Renal cortical epithelial cell (primary cell): ENCODE data around the gene INPP5A. TPM values are rescaled to one million over a fixed set of nuclear protein-coding genes. Genes with fewer than 3 reads are reported as not detected.
"Not testable (repeated sequence)": the region's sequence is repeated elsewhere in the genome, so short reads cannot be mapped to it uniquely, and the experiment has no call there.

Experiments
- DNase-seq: peaks from one replicate; pipeline ENCODE4 v3.0.0-alpha.2; 2011; ENCODE audit warnings: low read depth
- total RNA-seq: library from RNA; depleted of rRNA; stranded (reverse); fragments of >200 nt; gene quantifications from 2 replicates; pipeline ENCODE4 v1.2.3, GENCODE V29; 2014

The INPP5A gene
- total RNA-seq, 1 donor from 2014 or later, result 30.7 TPM

DNA sequence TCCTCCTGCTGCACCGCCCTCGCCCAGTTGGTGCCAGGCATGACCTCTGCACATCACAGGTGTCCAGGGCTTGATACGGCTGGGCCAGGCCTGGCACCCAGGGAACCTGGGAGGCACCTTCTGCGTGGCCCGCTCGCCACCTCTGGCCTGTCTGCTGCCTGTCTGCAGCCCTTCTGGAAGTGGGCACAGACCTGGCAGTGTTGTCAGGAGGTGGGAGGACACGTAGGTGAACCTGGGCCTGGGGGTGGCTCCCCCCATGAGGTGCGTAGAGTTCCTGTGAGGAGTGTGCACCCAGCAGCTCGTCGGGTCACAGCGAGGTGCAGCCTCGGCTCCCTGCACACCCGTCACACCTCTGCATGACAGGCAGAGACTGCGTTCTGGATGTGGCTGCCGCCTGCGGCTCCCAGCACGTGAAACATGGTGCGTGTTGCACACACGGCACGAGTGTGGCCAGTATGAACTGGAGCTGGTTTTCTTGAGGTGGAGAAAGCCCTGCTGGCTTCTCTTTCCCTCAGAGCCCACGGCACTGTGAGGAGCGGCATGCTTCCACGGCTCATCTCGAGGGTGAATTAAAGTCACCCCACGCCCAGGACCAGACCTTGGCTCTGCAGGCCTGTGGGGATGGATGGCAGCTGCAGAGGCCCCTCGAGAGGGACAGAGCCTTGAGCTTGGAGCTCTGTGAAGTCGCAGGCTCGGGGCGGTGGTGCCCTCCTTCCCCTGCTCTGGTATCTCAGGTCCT lies 24.8 kb downstream of the INPP5A start:
- no peak for DNase-seq

DNA sequence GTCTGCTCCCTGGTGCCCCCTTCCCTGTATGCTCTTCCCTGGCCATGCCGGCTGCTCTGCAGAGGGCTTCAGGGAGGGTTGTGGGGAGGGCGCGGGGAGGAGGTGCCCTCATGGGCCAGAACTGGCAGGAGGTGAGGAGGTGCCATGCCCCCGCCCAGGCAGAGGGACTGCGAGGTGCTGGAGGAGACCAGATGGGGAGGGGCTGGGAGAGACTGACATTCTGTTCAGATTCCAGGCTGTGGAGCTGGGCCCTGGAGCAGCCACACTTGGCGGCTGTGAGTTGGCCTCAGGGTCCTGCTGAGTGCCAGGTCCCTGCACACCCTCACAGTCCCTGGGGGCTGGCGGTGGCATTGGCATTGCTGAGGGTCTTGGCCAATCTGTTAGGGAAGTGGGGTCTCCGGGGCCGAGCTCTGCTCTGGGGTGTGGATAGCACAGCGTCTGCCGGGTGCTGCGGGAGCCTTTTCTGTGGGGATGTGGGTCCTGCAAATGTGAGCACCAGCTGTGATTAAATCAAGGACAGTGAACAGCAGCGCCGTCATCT lies 25.4 kb downstream of the INPP5A start:
- no peak for DNase-seq

DNA sequence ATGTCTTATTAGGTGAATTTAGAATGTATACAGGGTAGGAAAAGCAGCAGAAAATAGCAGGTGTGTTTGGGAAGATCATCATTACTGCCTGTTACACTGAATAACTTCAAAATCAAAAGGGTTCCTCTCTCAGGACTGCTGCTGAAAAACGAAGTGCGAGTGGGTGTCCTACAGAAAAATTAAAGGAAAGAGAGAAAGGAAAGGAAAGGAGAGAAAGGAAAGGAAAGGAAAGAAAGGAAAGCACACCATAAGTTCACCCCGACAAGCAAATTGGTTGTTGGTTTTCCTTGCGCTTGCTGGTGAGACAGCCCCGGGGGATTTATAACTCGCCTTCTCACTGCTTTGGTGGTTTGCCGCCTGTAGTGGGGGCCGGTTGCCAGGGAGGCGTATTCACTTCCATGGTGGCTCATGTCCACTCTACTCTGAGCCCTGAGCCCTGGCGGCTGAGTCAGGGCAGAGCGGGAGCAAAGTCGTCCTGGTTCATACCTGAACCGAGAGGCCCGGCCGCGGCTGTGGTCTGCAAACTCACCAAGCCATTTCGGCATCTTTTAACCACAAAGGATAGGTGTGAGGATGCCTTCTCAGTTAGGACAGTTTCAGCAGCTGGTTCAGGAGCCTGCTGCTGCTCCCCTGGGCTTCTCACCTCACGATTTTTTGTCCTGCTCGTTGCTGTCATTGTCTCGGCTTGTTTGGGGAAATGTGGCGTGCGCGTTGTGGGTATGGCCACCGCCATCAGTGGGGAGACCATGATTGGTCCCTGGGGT lies 26.1 kb downstream of the INPP5A start:
- no peak for DNase-seq

DNA sequence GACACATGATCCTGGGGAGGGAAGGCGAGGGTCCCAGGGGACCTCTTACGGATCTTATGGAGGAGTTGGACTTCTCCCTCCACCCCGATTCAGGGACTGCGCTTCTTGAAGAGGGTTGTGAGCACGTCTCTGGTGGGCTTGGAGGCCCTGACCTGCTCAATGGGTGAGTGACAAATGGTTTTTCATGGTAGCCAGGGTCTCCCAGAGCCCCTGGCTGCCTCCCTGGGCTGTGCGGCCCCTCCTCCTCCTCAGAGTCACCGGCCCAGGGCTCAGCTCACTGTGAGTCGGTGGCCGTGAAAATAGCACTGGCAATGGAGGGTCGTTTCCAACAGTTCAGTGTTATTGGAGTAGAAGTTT lies 26.6 kb downstream of the INPP5A start:
- DNase-seq, result no peak

DNA sequence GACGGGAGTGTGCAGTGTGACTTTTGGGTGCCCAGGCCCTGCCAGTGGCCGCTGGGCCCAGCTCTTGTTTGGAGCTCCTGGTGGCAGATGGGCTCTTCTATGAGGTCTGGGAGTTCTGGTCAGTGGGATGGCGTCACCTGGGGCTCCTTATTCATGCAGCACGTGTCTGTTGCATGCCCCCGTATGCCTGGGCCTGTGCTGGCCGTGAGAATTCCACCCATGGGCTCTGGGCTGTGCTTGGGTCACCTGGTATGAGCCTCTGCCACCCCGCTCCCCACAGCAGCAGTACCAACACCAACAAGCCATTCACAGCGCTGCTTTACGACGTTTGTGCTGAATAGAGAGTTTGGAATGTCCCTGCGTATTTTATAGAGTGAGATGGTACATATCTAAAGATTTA lies 27.1 kb downstream of the INPP5A start:
- DNase-seq, result no peak

DNA sequence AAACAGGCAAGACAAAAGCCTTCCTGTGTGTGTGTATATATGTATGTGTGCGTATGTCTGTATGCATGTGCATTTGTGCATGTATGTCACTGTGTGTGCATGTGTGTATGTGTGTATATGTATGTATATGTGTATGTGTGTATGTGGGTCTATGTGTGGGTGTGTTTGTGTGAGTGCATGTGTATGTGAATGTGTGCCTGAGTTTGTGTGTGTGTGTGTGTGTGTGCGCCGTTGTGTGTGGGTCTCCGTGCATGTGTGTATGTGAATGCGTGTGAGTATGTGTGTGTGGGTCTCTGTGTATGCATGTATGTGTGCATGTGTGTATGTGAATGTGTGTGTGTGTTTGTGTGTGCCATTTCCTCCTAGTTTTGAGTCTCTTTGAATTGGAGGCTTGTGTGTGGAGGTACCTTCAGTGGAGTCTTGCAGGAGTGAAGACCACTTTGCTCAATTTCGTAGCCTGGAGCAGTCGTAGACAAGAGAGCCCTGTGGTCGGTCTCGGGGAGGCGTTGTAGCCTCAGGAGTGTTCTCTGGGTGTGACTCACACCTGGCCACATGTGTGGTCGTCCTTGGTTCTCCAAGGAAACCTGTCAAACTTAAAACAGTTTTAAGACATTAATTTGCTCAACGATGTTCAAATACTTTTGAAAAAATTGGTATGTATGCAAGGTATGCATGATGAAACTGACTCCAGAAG lies 28.1 kb downstream of the INPP5A start:
- no peak for DNase-seq

DNA sequence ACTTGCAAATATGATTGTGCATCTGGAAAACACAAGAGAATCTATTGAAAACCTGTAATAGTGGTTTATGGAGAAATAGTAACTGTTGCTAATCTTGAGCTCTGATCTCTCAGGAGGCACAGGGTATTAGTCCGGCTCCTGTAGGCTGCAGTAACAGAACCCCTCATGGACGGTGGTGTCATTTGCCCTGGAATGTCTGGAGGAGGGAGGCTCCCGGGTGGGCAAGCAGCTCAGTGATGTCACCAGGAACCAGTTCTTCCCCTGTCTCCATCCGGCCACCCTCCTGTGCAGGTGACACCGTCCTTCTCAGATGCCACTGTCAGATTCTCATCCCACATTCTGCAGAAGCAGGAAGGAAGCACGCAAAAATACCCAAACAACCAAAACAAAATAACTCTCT lies 29.3 kb downstream of the INPP5A start:
- DNase-seq, result no peak

DNA sequence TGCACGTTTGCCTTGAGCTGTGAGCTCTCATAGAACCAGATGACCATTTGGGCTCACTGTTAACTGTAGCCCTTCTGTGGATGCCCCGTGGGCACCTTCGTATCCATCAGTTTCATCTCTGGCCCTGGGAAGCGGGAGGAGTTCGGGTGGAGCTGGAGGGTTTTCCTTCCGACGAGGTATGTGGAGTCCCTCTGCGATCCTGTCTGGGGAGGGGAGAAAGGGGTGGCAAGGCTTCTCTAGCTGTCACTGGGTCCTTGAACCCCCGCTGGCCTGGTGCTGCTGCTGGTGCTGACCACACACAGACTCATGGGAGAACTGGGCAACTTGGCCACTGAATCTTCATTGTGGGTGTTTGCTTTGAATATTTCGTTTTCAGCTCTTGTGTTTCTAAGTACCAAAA lies 32.7 kb downstream of the INPP5A start:
- no peak for DNase-seq

DNA sequence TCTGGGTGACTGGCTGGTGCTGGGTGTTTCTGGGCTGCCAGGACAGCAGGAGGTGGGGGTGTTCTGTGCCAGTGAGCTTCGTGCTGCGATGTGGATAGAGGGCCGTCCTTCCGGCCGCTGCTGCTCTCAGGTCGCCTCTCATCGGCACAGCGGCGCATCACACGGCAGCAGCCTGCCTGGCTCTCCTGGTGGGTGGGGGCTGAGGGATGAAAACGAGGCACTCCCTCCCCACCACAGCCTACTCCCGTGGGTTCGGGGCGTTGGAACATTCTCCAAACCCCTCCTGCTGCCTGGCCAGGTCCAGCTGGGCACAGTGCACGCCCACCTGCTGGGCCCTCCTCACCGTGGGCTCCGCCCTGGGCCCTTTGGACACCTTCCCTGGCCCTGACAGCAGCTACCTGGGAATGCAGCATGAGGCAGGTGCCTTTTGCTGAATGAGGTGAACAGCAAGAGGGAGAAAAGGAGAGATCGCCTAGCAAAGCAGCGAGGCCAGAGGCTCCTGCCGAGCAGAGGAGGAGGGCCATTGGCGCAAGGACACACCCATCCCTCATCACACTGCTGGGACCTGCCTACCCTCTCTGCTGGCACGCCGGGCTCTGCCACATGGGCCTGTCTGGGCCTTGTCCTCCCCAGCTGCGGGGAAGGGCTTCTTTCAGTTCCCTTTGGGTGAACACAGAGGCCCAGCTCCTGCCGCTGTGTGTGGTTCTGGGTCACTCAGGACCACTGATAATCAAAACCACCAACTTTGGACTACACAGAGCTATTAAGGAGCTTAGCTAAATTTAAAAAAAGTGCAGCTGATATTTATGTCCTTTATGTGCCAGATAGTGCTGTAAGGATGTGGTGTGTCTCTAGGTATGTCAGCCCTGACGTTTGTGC lies 33.4 kb downstream of the INPP5A start:
- DNase-seq, result no peak

DNA sequence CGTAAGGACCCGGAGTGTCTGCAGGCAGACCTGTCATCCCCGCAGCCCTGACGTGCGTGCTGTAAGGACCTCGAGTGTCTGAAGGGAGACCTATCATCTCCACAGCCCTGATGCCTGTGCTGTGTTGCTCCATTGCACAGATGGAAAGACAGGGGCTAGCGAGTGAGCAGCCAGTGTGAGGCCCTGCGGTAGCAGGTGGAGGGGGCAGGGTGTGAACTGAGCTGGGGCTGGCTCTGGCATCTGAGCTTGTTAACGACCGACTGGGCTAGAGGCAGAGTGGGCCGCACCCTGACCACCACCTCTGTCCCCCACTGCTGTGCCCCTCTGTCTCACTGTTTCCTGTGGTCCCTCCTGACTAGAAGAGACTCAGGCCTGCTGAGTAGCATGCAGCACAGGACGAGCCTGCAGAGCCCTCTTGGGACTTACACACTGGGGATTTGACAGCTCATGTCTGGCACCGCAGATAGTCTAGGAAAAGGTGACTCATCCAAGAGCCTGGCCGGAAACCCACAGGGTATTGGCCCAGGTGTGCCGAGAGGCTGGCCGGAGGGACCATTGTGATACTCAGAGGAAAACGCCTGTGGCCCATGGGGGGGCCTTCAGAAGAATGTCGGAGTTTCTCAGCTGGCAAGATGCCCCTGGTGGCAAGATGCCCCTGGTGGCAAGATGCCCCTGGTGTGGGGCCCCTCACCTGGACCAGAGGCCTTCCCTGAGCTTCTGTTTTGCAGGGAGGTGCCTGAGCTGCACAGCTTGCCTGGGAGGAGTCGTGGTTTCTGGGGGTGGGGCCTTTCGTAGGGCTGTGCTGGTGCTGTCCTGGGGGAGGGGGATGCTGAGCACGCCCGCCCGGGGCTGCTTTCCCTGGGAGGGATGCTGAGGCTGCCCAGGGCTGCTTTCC lies 34.3 kb downstream of the INPP5A start:
- DNase-seq, result peak; percentile 89

DNA sequence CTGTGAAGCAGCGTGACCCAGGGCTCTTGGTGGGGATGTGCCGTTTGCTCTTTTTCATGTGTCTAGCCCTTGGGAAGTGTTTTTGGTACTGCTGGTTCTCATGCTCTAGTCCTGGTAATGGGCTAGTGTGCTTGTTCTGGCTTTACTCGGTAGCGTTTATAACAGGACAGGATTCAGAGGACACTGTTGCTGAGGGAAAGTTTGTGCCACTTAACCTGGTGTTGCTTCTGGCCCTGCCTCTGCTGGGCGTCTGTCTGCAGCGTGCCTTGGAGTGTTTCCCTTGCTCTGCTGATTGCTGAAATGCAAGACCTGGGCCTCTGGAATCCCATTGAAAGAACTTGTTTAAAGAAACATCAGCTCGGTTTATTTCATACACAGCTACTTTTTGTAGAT lies 35.0 kb downstream of the INPP5A start:
- peak; percentile 41 for DNase-seq

DNA sequence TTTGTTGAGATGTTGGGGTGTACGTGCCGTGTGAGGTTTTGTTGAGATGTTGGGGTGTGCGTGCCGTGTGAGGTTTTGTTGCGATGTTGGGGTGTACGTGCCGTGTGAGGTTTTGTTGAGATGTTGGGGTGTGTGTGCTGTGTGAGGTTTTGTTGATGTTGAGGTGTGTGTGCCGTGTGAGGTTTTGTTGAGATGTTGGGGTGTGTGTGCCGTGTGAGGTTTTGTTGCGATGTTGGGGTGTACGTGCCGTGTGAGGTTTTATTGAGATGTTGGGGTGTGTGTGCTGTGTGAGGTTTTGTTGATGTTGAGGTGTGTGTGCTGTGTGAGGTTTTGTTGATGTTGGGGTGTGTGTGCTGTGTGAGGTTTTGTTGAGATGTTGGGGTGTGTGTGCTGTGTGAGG lies 35.4 kb downstream of the INPP5A start:
- DNase-seq, result not testable (repeated sequence)

DNA sequence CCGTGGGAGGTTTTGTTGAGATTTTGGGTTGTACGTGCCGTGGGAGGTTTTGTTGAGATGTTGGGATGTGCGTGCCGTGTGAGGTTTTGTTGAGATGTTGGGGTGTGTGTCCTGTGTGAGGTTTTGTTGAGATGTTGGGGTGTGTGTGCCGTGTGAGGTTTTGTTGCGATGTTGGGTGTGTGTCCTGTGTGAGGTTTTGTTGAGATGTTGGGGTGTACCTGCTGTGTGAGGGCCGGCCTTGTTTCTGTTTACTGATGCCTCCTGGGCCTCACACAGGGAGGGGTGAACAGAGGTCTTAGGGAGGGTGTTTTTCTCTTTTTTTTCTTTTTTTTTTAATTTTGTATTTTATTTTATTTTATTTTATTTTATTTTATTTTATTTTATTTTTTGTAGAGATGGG lies 36.7 kb downstream of the INPP5A start:
- DNase-seq, result no peak

DNA sequence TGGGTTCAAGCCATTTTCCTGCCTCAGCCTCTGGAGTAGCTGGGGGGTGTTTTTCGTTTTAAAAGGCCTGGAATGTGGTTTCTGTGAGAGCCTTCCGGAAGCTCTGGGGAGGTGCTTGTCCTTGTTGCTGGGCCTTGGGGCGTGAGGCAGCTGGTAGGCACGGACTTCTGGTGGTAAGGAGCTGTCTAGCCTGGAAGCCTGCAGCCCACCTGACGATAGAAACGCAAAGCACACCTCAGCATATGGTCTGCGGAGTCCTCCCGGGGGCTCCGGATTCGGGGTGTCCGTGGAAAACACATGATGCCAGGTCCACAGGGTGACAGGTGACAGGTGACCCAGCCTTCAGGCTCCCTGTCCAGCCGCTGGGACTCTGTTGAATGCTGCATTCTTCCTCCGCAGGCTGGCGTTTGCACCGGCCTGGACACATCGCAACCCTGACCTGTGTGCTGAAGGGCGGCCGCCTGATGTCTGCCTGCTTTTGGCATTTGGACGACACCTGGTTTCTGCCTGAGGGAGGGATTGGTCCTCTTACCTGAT lies 37.3 kb downstream of the INPP5A start:
- peak; percentile 61 for DNase-seq

DNA sequence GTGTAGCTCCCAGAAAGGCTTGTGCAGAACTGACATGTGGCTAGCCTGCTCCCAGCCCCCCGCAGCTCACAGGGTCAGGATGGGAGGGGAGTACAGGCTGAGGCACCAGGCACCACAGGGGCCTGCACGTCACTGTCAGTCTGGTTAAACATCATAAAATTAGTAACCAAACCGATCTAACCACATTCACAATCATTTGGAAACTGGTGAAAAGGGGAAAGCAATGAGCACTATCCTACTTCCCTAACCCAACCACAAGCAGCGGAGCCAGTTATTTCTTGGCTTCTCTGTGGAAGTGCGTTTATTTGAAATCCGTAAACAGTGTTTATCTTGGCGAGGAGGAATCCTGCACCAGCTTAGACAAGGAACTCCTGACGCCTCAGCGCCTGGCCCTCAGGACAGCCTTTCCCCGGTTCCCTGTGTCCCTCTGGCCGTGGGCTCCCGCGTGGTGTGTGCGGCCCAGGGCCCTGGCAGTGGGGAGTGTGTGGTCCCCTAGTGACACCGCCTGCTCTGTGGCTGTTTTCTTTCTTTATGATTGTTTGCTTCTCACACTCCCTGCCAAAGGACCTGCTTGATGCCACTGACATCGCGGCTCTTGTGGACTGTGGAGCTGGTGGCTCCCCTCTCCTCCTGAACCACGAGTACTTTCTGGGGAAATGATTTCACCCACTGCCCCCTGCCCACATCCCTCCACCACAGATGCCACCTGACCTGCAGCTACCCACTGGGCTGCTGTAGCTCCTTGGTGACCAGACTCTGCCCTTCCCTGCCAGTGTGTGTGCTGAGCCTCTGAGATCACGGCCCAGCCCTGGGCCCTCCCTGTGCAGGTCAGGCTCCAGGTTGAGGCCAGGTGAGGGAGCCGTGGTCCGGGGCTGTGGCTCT lies 38.0 kb downstream of the INPP5A start:
- DNase-seq, result peak; percentile 86

DNA sequence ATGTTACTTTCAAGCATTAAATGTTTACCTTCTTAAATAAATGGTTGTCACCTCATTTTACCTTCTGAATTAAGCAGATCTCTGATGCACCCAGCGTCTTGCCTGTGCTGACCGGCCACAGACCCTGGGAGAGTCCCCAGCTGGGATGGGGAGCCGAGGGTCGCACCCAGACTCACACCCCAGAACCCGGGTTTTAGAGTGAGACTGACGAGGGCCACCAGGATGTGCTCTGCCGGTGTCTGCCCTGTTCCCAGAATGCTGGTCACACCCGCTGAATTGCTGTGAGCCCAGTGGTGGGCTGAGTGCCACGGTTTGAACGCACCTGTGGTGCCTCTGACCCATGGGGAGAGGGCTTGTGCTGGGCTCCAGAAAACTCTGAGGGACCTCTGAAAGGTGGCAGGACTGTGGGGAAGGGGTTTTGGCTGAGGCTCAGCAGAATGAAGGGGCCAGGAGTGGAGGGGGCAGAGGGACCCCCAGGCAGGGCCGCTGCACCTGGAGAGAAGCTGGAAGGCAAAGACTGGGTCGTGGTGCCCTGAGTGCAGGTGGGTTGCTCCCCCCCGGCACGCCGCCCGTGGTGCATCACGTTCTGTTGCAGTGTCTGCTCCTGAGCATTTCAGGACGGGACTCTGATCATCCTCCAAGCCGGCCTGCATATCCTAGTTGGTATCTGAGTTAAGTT lies 39.2 kb downstream of the INPP5A start:
- DNase-seq, result no peak

DNA sequence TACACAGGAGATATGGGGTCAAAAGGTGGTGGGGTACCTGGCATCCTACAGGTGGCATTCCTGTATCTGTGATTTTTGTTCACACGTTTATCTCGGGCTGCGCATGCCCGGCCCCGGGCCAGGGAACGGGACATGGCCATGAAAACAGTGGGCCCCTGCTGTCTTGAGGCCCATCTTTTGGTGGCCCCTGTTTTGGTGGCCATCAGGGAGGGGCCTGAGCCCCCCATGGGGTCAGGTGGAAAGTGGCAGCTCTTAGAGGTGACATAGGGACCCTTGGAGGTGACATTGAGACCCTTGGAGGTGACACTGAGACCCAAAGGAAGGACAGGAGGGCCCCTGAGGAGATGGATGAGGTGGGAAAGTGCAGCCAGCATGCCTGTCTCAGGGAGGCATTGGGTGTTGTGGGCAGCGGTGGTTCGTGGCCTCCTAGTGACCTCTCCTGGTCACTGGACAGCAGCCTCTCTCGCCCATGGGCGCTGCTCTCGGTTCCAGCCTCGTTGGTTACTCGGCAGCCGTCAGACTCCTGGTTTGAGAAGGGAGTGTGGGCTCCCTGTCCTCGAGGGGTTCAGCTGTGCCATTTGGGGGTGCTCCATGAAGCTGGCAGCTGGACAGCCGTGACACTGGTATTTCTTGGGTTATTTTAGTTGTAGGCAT lies 39.9 kb downstream of the INPP5A start:
- peak; percentile 22 for DNase-seq

DNA sequence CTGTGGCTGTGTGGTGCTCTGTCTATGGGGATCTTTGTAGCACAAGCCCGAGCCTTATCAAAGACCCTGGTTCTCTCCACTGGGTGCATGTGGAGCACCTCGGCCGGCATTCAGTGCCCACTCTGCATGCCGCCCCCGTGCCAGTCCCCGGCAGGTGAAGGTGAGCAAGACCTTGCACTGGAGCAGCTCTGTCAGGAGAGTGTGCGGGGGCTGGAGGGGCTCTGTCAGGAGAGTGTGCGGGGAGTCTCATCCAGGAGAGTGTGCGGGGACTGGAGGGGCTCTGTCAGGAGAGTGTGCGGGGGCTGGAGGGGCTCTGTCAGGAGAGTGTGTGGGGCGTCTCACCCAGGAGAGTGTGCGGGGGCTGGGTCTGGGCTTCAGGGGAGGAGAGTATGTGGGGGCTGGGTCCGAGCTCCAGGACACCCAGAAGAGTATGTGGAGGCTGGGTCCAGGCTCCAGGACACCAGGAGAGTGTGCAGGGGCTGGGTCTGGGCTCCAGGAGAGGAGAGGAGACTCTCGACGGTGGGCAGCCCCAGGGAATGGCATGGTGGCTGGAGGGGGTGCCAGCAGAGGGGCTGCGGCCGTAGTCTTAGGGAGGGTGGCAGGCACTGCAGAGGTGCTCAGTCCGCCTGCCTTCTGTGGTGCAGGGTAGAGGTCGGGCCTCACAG lies 40.8 kb downstream of the INPP5A start:
- no peak for DNase-seq
